Measurements from ENCODE around the gene UGT2B7. TPM values are rescaled to one million over a fixed set of nuclear protein-coding genes. Genes with fewer than 3 reads are reported as not detected.

The UGT2B7 gene
- total and polyA plus RNA-seq, 4 donors: 0.14 to 13.5 (median 1.3) TPM

DNA sequence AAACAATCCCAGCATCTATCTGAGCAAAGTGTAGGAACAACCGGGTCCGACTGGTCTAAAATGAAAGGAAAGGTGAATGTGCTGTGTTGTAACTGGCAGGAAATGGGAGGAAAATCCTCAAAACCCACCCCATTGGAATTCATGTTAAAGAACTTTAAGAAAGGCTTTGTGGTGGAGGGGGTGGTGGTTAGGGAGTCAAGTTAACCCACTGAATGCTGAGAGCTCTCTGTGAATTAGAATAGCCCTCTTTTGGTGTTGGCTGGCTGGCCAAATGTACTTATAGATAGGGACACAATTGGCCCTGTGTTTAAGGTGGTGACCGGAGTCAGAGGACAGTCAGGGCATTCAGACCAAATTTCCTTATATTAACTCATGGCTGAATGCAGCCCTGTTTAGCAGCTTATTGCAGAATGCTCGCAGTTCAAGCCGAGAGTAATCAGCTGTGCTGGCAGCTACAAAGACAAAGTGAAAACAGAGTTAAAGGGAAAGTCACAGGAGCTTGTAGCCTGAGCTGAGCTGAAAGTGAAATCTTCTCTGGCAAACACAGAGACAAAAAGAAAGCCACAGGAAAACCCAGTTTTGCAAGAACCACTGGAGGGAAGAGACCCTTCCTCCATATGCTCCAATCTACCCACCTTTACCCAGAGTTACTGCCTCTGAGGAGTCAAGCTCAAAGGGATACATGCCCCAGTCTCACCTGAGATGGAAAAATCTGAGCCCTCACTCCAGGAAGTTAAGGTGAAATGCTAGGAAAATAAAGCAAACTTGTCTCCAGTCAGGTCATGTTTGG is 38.5 kb upstream of the UGT2B7 start:
- 48 to 74% methylated on average over 5 of the region's 5 CpGs for WGBS, 2 donors
- DNase-seq: peak; percentile 35 to 80 (median 49)
- Histone ChIP-seq H3K27ac (ENCODE audit: low read depth in 1 of 2, low read length in 1 of 2) (peak overlapping the region in 1 of 2 donors; percentile 63), H3K4me1 (ENCODE audit: control insufficient read depth in 5 of 5, insufficient read depth in 5 of 5, low read length in 5 of 5) (peaks cover 0 to 13% (median 0%) of the 10 kb centered on the region in 5 donors), H3K27me3 (ENCODE audit: control insufficient read depth in 3 of 3, insufficient read depth in 3 of 3, low read length in 2 of 3) (no peaks in the 10 kb centered on the region), H3K36me3 (ENCODE audit: control insufficient read depth in 4 of 4, insufficient read depth in 4 of 4, low read length in 4 of 4) (no peaks in the 10 kb centered on the region), H3K9me3 (ENCODE audit: control insufficient read depth in 4 of 4, insufficient read depth in 3 of 4, low read length in 3 of 4) (no peaks in the 10 kb centered on the region), H3K4me3 (no peak overlapping the region), H3K9ac (ENCODE audit: insufficient read depth in 1 of 2, low read length in 2 of 2) (peak overlapping the region; percentile 16 to 19)
- peak; percentile 43 for ATAC-seq (ENCODE audit: insufficient read depth, low FRiP score)
- TF ChIP-seq, protein P1, sequence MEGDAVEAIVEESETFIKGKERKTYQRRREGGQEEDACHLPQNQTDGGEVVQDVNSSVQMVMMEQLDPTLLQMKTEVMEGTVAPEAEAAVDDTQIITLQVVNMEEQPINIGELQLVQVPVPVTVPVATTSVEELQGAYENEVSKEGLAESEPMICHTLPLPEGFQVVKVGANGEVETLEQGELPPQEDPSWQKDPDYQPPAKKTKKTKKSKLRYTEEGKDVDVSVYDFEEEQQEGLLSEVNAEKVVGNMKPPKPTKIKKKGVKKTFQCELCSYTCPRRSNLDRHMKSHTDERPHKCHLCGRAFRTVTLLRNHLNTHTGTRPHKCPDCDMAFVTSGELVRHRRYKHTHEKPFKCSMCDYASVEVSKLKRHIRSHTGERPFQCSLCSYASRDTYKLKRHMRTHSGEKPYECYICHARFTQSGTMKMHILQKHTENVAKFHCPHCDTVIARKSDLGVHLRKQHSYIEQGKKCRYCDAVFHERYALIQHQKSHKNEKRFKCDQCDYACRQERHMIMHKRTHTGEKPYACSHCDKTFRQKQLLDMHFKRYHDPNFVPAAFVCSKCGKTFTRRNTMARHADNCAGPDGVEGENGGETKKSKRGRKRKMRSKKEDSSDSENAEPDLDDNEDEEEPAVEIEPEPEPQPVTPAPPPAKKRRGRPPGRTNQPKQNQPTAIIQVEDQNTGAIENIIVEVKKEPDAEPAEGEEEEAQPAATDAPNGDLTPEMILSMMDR (IDR thresholded peaks at IDR 0.05; ENCODE audit: control extremely low read depth, extremely low read depth): no peak

DNA sequence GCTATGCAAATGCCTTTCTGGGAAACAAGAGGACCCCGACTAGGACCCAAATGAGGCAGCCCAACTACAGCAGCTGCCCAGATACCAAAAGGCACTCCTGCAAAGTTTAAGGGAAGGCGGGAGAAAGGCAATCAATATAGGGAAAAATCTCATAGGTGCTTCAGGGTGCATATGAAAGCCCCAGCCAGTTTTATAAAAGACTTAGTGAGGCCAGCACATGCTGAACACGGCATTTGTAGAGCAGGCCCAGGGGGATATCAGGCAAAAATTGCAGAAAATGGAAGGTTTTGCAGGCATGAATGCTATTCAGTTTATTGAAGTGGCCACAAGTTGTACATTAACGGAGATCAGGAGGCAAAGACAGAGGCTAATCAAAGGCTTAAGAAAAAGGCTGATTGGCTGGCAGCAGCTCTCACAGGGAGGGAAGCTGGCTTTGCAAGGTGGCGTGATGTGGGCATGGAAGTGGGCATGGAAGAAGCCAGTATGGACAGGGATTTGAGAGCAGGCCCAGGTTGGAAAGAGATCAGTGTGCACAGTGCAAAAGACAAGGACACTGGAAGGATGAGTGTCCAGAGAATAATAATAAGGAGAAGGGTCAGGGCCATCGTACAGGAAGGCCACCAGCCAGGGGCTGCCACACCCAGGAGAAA is 37.7 kb upstream of the UGT2B7 start:
- WGBS, 2 donors: 73 to 76% methylated on average over 6 of the region's 6 CpGs
- Histone ChIP-seq H3K4me3 (no peak overlapping the region), H3K9ac (ENCODE audit: insufficient read depth in 1 of 2, low read length in 2 of 2) (peak overlapping the region in 1 of 2 donors; percentile 19), H3K27ac (ENCODE audit: low read depth in 1 of 2, low read length in 1 of 2) (peak overlapping the region in 1 of 2 donors; percentile 63), H3K36me3 (ENCODE audit: control insufficient read depth in 4 of 4, insufficient read depth in 4 of 4, low read length in 4 of 4) (no peaks in the 10 kb centered on the region), H3K27me3 (ENCODE audit: control insufficient read depth in 3 of 3, insufficient read depth in 3 of 3, low read length in 2 of 3) (no peaks in the 10 kb centered on the region), H3K4me1 (ENCODE audit: control insufficient read depth in 5 of 5, insufficient read depth in 5 of 5, low read length in 5 of 5) (peaks cover 0 to 13% (median 0%) of the 10 kb centered on the region in 5 donors), H3K9me3 (ENCODE audit: control insufficient read depth in 4 of 4, insufficient read depth in 3 of 4, low read length in 3 of 4) (no peaks in the 10 kb centered on the region)
- TF ChIP-seq, protein P1 (IDR thresholded peaks at IDR 0.05; ENCODE audit: control extremely low read depth, extremely low read depth): no peak
- DNase-seq (peak in 1 of 3 donors; percentile 41), ATAC-seq (ENCODE audit: insufficient read depth, low FRiP score) (no peak)

DNA sequence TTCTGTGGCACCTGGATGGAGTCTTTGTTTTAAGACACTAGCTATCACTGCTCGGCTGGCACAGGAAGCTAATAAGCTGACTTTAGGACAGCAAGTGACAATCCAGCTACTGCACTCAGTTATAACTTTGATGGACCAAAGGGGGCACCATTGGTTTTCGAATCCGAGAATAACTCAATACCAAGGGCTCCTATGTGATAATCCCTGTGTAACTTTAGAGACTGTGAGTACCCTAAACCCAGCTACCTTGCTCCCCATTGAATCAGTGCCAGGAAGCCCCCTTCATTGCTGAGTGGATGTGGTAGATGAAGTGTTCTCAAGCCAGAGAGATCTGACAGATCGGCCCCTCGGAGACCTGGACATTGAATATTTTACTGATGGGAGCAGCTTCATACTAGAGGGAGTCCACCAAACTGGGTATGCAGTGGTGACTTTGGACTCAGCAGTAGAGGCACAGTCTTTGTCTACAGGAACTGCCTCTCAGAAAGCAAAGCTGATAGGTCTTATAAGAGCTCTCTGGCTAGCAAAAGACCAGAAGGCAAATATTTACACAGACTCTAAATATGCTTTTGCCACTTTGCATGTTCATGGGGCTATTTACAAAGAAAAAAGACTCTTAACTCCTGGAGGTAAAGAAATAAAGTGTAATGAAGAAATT is 35.5 kb upstream of the UGT2B7 start:
- no peaks in the 10 kb centered on the region for H3K9me3 ChIP-seq (ENCODE audit: control insufficient read depth in 4 of 4, insufficient read depth in 3 of 4, low read length in 3 of 4)
- no peak overlapping the region for H3K27ac ChIP-seq (ENCODE audit: low read depth in 1 of 2, low read length in 1 of 2)
- no peak overlapping the region for H3K4me3 ChIP-seq
- no peaks in the 10 kb centered on the region for H3K36me3 ChIP-seq (ENCODE audit: control insufficient read depth in 4 of 4, insufficient read depth in 4 of 4, low read length in 4 of 4)
- peaks cover 0 to 13% (median 0%) of the 10 kb centered on the region in 5 donors for H3K4me1 ChIP-seq (ENCODE audit: control insufficient read depth in 5 of 5, insufficient read depth in 5 of 5, low read length in 5 of 5)
- TF ChIP-seq, protein P1 (IDR thresholded peaks at IDR 0.05; ENCODE audit: control extremely low read depth, extremely low read depth): no peak
- H3K27me3 ChIP-seq (ENCODE audit: control insufficient read depth in 3 of 3, insufficient read depth in 3 of 3, low read length in 2 of 3): no peaks in the 10 kb centered on the region
- whole genome bisulfite sequencing, 2 donors: 77 to 81% methylated on average over 5 of the region's 5 CpGs
- DNase-seq (peak in 1 of 3 donors; percentile 22), ATAC-seq (ENCODE audit: insufficient read depth, low FRiP score) (no peak)
- H3K9ac ChIP-seq (ENCODE audit: insufficient read depth in 1 of 2, low read length in 2 of 2): no peak overlapping the region
